ENCODE measurements around the gene SPSB4. TPM values are rescaled to one million over a fixed set of nuclear protein-coding genes. Genes with fewer than 3 reads are reported as not detected.

SPSB4 gene
- total and polyA plus RNA-seq, 8 donors: 2.6 to 20.2 (median 11.1) TPM

DNA sequence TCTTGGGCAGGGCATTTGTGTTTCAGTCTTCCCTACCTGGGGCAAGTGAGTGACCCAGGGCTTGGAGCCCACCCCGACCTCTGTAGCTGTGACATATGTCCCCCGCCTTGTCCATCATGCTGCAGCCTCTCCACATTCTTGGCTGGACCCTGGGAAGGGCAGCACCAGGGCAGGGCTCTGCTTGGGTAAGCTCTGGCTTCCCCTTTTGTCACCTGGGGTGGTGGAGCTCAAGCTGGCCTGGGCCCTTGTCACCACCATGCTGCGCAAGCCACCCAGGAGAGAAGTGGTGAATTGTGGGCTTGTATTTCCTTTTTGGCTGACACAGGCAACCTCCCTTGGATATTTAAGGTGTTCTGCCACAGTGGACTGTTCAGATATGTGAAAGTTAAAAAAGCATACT, 29.3 kb downstream of the SPSB4 start:
- Histone ChIP-seq H3K4me3 (no peak overlapping the region), H3K36me3 (no peaks in the 10 kb centered on the region), H3K9me3 (no peaks in the 10 kb centered on the region), H3K27me3 (no peaks in the 10 kb centered on the region), H3K27ac (no peak overlapping the region), H3K4me1 (peaks cover 0 to 20% (median 14%) of the 10 kb centered on the region in 3 donors)
- no peak for ATAC-seq
- no peak for TF ChIP-seq CTCF (IDR thresholded peaks at IDR 0.05)
- intact Hi-C loops (cut with DNase I): no loop called here
- FAIRE-seq: no peak
- WGBS, 2 donors: 94 to 96% methylated on average over 3 of the region's 3 CpGs
- DNase-seq: peak in 1 of 6 donors; percentile 20

DNA sequence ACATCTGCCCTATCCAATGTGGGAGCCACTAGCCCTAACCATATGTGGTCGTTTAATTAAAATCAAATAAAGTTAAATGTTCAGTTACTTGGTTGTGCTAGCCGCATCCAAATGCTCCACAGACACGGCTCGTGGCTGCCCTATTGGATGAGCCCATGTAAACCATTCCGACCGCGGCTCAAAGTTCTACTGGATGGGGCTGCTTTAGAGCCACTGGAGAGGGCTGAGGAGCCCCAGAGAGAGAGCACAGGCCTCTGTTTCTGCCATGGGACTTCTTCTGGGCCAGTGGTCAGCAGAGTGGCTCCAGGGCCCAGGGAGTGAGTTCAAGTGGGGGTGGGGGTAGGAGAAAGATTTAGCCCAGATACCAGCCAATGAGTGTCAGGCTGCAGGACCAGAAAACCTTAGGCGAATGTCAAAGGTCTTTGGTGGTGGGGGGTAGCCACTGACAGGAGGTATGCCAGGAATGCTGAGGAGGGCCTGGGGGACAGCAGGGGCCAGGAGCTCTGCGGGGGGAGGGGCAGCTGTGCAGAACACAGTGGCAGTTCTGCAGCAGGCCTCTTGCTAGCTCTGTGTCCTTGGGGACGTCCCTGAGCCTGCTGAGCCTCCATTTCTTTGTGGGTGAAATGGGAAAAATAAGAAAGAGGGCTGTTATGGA, 30.1 kb downstream of the SPSB4 start:
- DNase-seq: peak in 1 of 6 donors; percentile 31
- H3K27ac ChIP-seq: no peak overlapping the region
- peaks cover 0 to 15% (median 7%) of the 10 kb centered on the region in 3 donors for H3K4me1 ChIP-seq
- no peak for FAIRE-seq
- TF ChIP-seq CTCF (IDR thresholded peaks at IDR 0.05): no peak
- H3K4me3 ChIP-seq: no peak overlapping the region
- no peaks in the 10 kb centered on the region for H3K9me3 ChIP-seq
- WGBS, 2 donors: 73 to 77% methylated on average over 10 of the region's 10 CpGs
- ATAC-seq: no peak
- intact Hi-C loops (cut with DNase I): no loop called here
- H3K27me3 ChIP-seq: no peaks in the 10 kb centered on the region
- no peaks in the 10 kb centered on the region for H3K36me3 ChIP-seq

DNA sequence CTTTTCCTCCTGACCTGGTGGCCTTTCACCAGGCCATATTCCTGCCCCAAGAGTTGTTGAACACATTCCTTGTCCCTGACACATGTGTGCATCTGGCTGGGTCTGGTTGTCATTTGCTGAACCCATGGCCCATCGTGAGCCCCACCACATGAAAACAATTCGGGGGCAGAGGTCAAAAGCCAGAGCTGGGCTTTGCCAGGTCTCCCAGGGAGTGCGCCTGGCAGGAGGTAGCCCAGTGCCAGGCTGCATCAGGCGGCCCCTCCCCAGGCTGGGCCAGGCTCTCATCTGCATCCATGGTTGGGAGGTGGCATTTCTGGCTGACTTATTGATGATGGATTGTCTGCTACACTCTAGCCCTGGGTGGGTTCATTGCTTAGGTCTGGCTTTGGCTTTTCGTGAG, 30.9 kb downstream of the SPSB4 start:
- DNase-seq (peak in 1 of 6 donors; percentile 44), ATAC-seq (no peak), FAIRE-seq (no peak)
- peaks cover 0 to 10% (median 0%) of the 10 kb centered on the region in 3 donors for H3K4me1 ChIP-seq
- no peaks in the 10 kb centered on the region for H3K27me3 ChIP-seq
- intact Hi-C loops (cut with DNase I): no loop called here
- H3K4me3 ChIP-seq: no peak overlapping the region
- TF ChIP-seq CTCF (IDR thresholded peaks at IDR 0.05): no peak
- WGBS, 2 donors: 79% methylated on average over 5 of the region's 5 CpGs
- H3K36me3 ChIP-seq: no peaks in the 10 kb centered on the region
- no peak overlapping the region for H3K27ac ChIP-seq
- H3K9me3 ChIP-seq: no peaks in the 10 kb centered on the region

DNA sequence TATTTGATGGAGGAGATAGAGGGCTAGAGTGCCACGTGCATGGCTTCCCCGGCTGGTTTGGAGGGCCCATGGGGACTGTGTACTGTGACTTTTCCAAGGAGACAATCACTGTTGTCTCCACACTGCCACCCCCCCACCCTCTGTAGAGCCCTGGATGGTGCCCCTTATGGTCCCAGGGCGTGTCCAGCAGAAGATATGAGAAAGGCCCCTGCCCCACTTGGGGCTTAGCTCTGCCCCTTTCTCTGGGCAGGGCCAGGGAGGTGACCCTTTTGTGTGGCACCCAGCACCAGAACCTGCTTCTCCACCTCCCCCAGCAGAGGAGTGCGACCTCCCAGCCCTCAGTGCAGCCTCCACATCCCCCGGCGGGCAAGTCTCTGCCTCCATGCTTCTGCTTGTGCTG, 32.1 kb downstream of the SPSB4 start:
- Histone ChIP-seq H3K9me3 (no peaks in the 10 kb centered on the region), H3K27me3 (no peaks in the 10 kb centered on the region), H3K4me3 (no peak overlapping the region), H3K27ac (no peak overlapping the region), H3K36me3 (no peaks in the 10 kb centered on the region), H3K4me1 (peaks cover 0 to 3% (median 0%) of the 10 kb centered on the region in 3 donors)
- no peak for FAIRE-seq
- intact Hi-C loops (cut with DNase I): no loop called here
- WGBS, 2 donors: 84 to 88% methylated on average over 6 of the region's 6 CpGs
- no peak for TF ChIP-seq CTCF (IDR thresholded peaks at IDR 0.05)
- ATAC-seq: no peak
- peak in 1 of 6 donors; percentile 48 for DNase-seq

Data from pancreas (tissue), 10 donors.